Small intestine (tissue), 16 donors: ENCODE data around the gene TCEAL1. TPM values are rescaled to one million over a fixed set of nuclear protein-coding genes. Genes with fewer than 3 reads are reported as not detected.
"Not testable (repeated sequence)": the region's sequence is repeated elsewhere in the genome, so short reads cannot be mapped to it uniquely, and the experiment has no call there.

Source experiments
- DNase-seq, 2 donors: peaks; one replicate each; pipeline versions ENCODE4 v3.0.0 to v3.0.0-alpha.2; 2013
- FAIRE-seq: peaks from 2 replicates; lab custom pipeline; 2012; peaks lifted over from hg19 to GRCh38; lab: Jason Lieb, UNC
- H3K27ac ChIP-seq, 3 donors: one replicate each; pipeline ENCODE4 v1.5.1; 2013; ENCODE audit warnings: low read length in 2 of 3, mild to moderate bottlenecking in 2 of 3, control low read depth in 1 of 3, inconsistent platforms in 1 of 3, low read depth in 1 of 3, moderate library complexity in 1 of 3
- H3K27me3 ChIP-seq, 3 donors: one replicate each; pipeline ENCODE4 v1.6.1; 2013; ENCODE audit warnings: low read length in 3 of 3, inconsistent platforms in 1 of 3; ENCODE audit not compliant: control insufficient read depth in 3 of 3, insufficient read depth in 3 of 3
- H3K36me3 ChIP-seq, 3 donors: one replicate each; pipeline ENCODE4 v1.6.1; 2013; ENCODE audit warnings: low read length in 3 of 3, inconsistent platforms in 1 of 3, low read depth in 1 of 3, mild to moderate bottlenecking in 1 of 3, moderate library complexity in 1 of 3; ENCODE audit not compliant: control insufficient read depth in 3 of 3, insufficient read depth in 2 of 3
- H3K4me1 ChIP-seq, 3 donors: one replicate each; pipeline ENCODE4 v1.6.1; 2013; ENCODE audit warnings: low read length in 2 of 3, inconsistent platforms in 1 of 3, low read depth in 1 of 3, mild to moderate bottlenecking in 1 of 3, moderate library complexity in 1 of 3; ENCODE audit not compliant: control insufficient read depth in 3 of 3, insufficient read depth in 2 of 3
- H3K4me3 ChIP-seq, 3 donors: one replicate each; pipeline ENCODE4 v1.5.1; 2013; ENCODE audit warnings: low read length in 3 of 3, control low read depth in 1 of 3, inconsistent platforms in 1 of 3, low read depth in 1 of 3, mild to moderate bottlenecking in 1 of 3, moderate library complexity in 1 of 3
- H3K9me3 ChIP-seq, 2 donors: one replicate each; pipeline ENCODE4 v1.6.1; 2013; ENCODE audit warnings: low read depth in 1 of 2, low read length in 1 of 2; ENCODE audit not compliant: control insufficient read depth in 2 of 2, insufficient read depth in 1 of 2
- WGBS, 3 donors: extraction: QIAGEN DNeasy Blood & Tissue Kit; methylation state at CpG; one replicate each; pipeline ENCODE4 v1.1.7; 2013; 5-methylcytosine and 5-hydroxymethylcytosine counted together
- long read RNA-seq, 10 donors: transcript quantifications; one replicate each; lab custom pipeline, GENCODE V29; 2026
- polyA plus RNA-seq, 4 donors: library from polyadenylated mRNA; stranded (reverse) in 3 of 4; unstranded in 1 of 4; fragments of 200-250 nt in 3 of 4; fragments of 120-200 nt in 1 of 4; gene quantifications; one replicate each; pipeline versions ENCODE4 v1.2.1 to v1.2.3, GENCODE V29; 2013
- donor health status: healthy with polysubstance abuse.
- donor health status: control.
- donor health status: control.
- donor health status: Bipolar disorder and iron deficiency.
- donor health status: healthy.

The TCEAL1 gene
- polyA plus RNA-seq, result 10 to 100 TPM; 17.9 to 33.0 (median 26.9) TPM
- long read RNA-seq, donor 1, transcript TCEAL1-201 (3 exons, 1,164 nt), result major isoform, 20 of 49 reads
- long read RNA-seq, donor 1, partial matches to known transcripts, result 6 of 49 reads
- long read RNA-seq, donor 1, other reads (novel, unspliced or antisense), result 13 of 49 reads
- long read RNA-seq, donor 2, partial matches to known transcripts, result 0 of 6 reads
- long read RNA-seq, donor 2, other reads (novel, unspliced or antisense), result 0 of 6 reads
- long read RNA-seq, donor 3, transcript TCEAL1-201 (3 exons, 1,164 nt), result major isoform, 7 of 8 reads
- long read RNA-seq, donor 3, partial matches to known transcripts, result 0 of 8 reads
- long read RNA-seq, donor 3, other reads (novel, unspliced or antisense), result 0 of 8 reads
- long read RNA-seq, donor 4, result 0 reads
- long read RNA-seq, donor 5, partial matches to known transcripts, result 0 of 2 reads
- long read RNA-seq, donor 5, other reads (novel, unspliced or antisense), result 0 of 2 reads
- long read RNA-seq, donor 6, transcript TCEAL1-201 (3 exons, 1,164 nt), result major isoform, 9 of 14 reads
- long read RNA-seq, donor 6, partial matches to known transcripts, result 0 of 14 reads
- long read RNA-seq, donor 6, other reads (novel, unspliced or antisense), result 0 of 14 reads
- long read RNA-seq, donor 7, transcript TCEAL1-203 (3 exons, 721 nt), result minor isoform, 5 of 48 reads
- long read RNA-seq, donor 7, transcript TCEAL1-201 (3 exons, 1,164 nt), result major isoform, 14 of 48 reads
- long read RNA-seq, donor 7, transcript TCEAL1-202 (3 exons, 1,201 nt), result minor isoform, 6 of 48 reads
- long read RNA-seq, donor 7, partial matches to known transcripts, result 15 of 48 reads
- long read RNA-seq, donor 7, other reads (novel, unspliced or antisense), result 7 of 48 reads
- long read RNA-seq, donor 8, partial matches to known transcripts, result 0 of 2 reads
- long read RNA-seq, donor 8, other reads (novel, unspliced or antisense), result 0 of 2 reads
- long read RNA-seq, donor 9, partial matches to known transcripts, result 0 of 3 reads
- long read RNA-seq, donor 9, other reads (novel, unspliced or antisense), result 0 of 3 reads
- long read RNA-seq, donor 10, transcript TCEAL1-201 (3 exons, 1,164 nt), result major isoform, 11 of 16 reads
- long read RNA-seq, donor 10, partial matches to known transcripts, result 0 of 16 reads
- long read RNA-seq, donor 10, other reads (novel, unspliced or antisense), result 0 of 16 reads

GRCh38 chrX:103628386-103629317 lies at the start of gene TCEAL1:
Gene TCEAL1 (plus strand): TSS chrX:103628975. CDS start chrX:103629917, 942 bp downstream.
- peaks cover 0 to 7% (median 0%) of the 10 kb centered on the region in 3 donors for H3K36me3 ChIP-seq
- no peaks in the 10 kb centered on the region for H3K9me3 ChIP-seq
- H3K27ac ChIP-seq, result peak within 1 kb of the TSS; percentile 60 to 99 (median 94)
- 3 to 27% (median 7%) methylated on average over 23 to 32 of the region's 32 CpGs for WGBS, 3 donors
- H3K4me3 ChIP-seq, result peak within 1 kb of the TSS; percentile 57 to 72 (median 64)
- FAIRE-seq (no peak), DNase-seq (peak; percentile 79 to 83)
- H3K27me3 ChIP-seq, result no peaks in the 10 kb centered on the region
- H3K4me1 ChIP-seq, result peaks cover 0 to 4% (median 0%) of the 10 kb centered on the region in 3 donors

- peaks cover 0 to 4% (median 0%) of the 10 kb centered on the region in 3 donors for H3K36me3 ChIP-seq
- FAIRE-seq (no peak), DNase-seq (peak in 1 of 2 donors; percentile 1)
- H3K27me3 ChIP-seq, result no peaks in the 10 kb centered on the region
- no peaks in the 10 kb centered on the region for H3K4me1 ChIP-seq
- WGBS, 3 donors, result 37 to 61% (median 51%) methylated on average over 3 of the region's 3 CpGs
- no peak overlapping the region for H3K27ac ChIP-seq
- no peaks in the 10 kb centered on the region for H3K9me3 ChIP-seq
- no peak overlapping the region for H3K4me3 ChIP-seq
Measured at GRCh38 chrX:103584596-103584995, 44.2 kb upstream of the TCEAL1 start.

- no peaks in the 10 kb centered on the region for H3K9me3 ChIP-seq
- FAIRE-seq (no peak), DNase-seq (peak; percentile 49 to 69)
- H3K4me1 ChIP-seq, result no peaks in the 10 kb centered on the region
- peak within 1 kb of the TSS; percentile 66 to 85 (median 73) for H3K4me3 ChIP-seq
- peaks cover 0 to 4% (median 0%) of the 10 kb centered on the region in 3 donors for H3K36me3 ChIP-seq
- H3K27ac ChIP-seq, result peak within 1 kb of the TSS in 2 of 3 donors; percentile 81 to 88
- 1 to 39% (median 9%) methylated on average over 44 to 56 of the region's 56 CpGs for WGBS, 3 donors
- no peaks in the 10 kb centered on the region for H3K27me3 ChIP-seq
Measured at GRCh38 chrX:103585411-103586313, 43.1 kb upstream of the TCEAL1 start, which contains the start of gene TCEAL4. Gene TCEAL4 (plus strand): TSS chrX:103585515. CDS start chrX:103586676, 1,161 bp downstream.

GRCh38 chrX:103586314-103586646 lies 42.5 kb upstream of the TCEAL1 start:
- FAIRE-seq (no peak), DNase-seq (peak in 1 of 2 donors; percentile 33)
- no peaks in the 10 kb centered on the region for H3K4me1 ChIP-seq
- H3K4me3 ChIP-seq, result peak overlapping the region in 2 of 3 donors; percentile 66 to 85
- 17 to 34% (median 20%) methylated on average over 3 to 5 of the region's 5 CpGs for WGBS, 3 donors
- H3K9me3 ChIP-seq, result no peaks in the 10 kb centered on the region
- no peaks in the 10 kb centered on the region for H3K27me3 ChIP-seq
- peak overlapping the region in 2 of 3 donors; percentile 81 to 88 for H3K27ac ChIP-seq
- peaks cover 0 to 4% (median 0%) of the 10 kb centered on the region in 3 donors for H3K36me3 ChIP-seq

GRCh38 chrX:103586659-103587058 lies 42.1 kb upstream of the TCEAL1 start:
- FAIRE-seq, result no peak
- peaks cover 0 to 4% (median 0%) of the 10 kb centered on the region in 3 donors for H3K36me3 ChIP-seq
- no peak for DNase-seq
- peak overlapping the region in 1 of 3 donors; percentile 85 for H3K4me3 ChIP-seq
- peak overlapping the region in 1 of 3 donors; percentile 81 for H3K27ac ChIP-seq
- no peaks in the 10 kb centered on the region for H3K9me3 ChIP-seq
- no peaks in the 10 kb centered on the region for H3K4me1 ChIP-seq
- WGBS, 3 donors, result 48 to 57% (median 54%) methylated on average over 4 of the region's 4 CpGs
- H3K27me3 ChIP-seq, result no peaks in the 10 kb centered on the region

- not testable (repeated sequence) for H3K36me3 ChIP-seq, H3K4me3 ChIP-seq, FAIRE-seq, H3K27ac ChIP-seq, DNase-seq, H3K4me1 ChIP-seq, H3K9me3 ChIP-seq, H3K27me3 ChIP-seq
- WGBS, 3 donors, result 94 to 100% (median 100%) methylated on average over 1 of the region's 1 CpG
Measured at GRCh38 chrX:103592295-103592694, 36.5 kb upstream of the TCEAL1 start.

GRCh38 chrX:103595202-103595601 lies 33.6 kb upstream of the TCEAL1 start:
- not testable (repeated sequence) for FAIRE-seq, DNase-seq, H3K27me3 ChIP-seq, H3K36me3 ChIP-seq, H3K4me1 ChIP-seq, H3K4me3 ChIP-seq, H3K27ac ChIP-seq, H3K9me3 ChIP-seq
- 93 to 98% (median 95%) methylated on average over 6 of the region's 6 CpGs for WGBS, 3 donors
